Liver (tissue), 9 donors: ENCODE measurements around the gene PCYT1A. TPM values are rescaled to one million over a fixed set of nuclear protein-coding genes. Genes with fewer than 3 reads are reported as not detected.

ENCODE experiments used
- DNase-seq: peaks from one replicate; pipeline ENCODE4 v3.0.0-alpha.2; 2017; ENCODE audit warnings: low spot score
- H3K27ac ChIP-seq, 2 donors: one replicate each; pipeline ENCODE4 v1.7.0; 2013; ENCODE audit warnings: inconsistent platforms in 2 of 2, low read length in 2 of 2, control low read depth in 1 of 2, low read depth in 1 of 2, mild to moderate bottlenecking in 1 of 2
- H3K27me3 ChIP-seq, 4 donors: one replicate each; pipeline versions ENCODE4 v1.6.1 to v1.7.0; 2013; ENCODE audit warnings: low read length in 3 of 4, inconsistent platforms in 1 of 4, mild to moderate bottlenecking in 1 of 4, moderate library complexity in 1 of 4; ENCODE audit not compliant: control insufficient read depth in 4 of 4, insufficient read depth in 4 of 4
- H3K36me3 ChIP-seq, 4 donors: one replicate each; pipeline versions ENCODE4 v1.6.1 to v1.7.0; 2013; ENCODE audit warnings: low read length in 3 of 4, mild to moderate bottlenecking in 3 of 4, low read depth in 1 of 4, moderate library complexity in 1 of 4; ENCODE audit not compliant: control insufficient read depth in 4 of 4, insufficient read depth in 3 of 4
- H3K4me1 ChIP-seq, 4 donors: one replicate each; pipeline versions ENCODE4 v1.6.1 to v1.7.0; 2013; ENCODE audit warnings: low read length in 3 of 4, mild to moderate bottlenecking in 3 of 4, moderate library complexity in 1 of 4; ENCODE audit not compliant: control insufficient read depth in 4 of 4, insufficient read depth in 4 of 4
- H3K4me3 ChIP-seq, 3 donors: one replicate each; pipeline versions ENCODE4 v1.6.1 to v1.7.0; 2013; ENCODE audit warnings: low read length in 3 of 3, control low read depth in 1 of 3, low read depth in 1 of 3, mild to moderate bottlenecking in 1 of 3
- H3K9ac ChIP-seq, 2 donors: one replicate each; pipeline ENCODE4 v1.7.0; 2013; ENCODE audit warnings: low read length in 2 of 2, mild to moderate bottlenecking in 2 of 2, moderate library complexity in 2 of 2, control low read depth in 1 of 2, low read depth in 1 of 2
- H3K9me3 ChIP-seq, 4 donors: one replicate each; pipeline versions ENCODE4 v1.6.1 to v1.7.0; 2013; ENCODE audit warnings: low read length in 3 of 4; ENCODE audit not compliant: control insufficient read depth in 4 of 4
- ATF3 ChIP-seq: IDR thresholded peaks from 2 replicates; pipeline ENCODE4 v1.6.1; 2016; ENCODE audit warnings: antibody characterized with exemption
- EGR1 ChIP-seq, 2 donors: IDR thresholded peaks; 2 replicates each; pipeline ENCODE4 v1.6.1; 2016 to 2018; ENCODE audit warnings: antibody characterized with exemption in 2 of 2, low read depth in 2 of 2
- FOXA1 ChIP-seq: IDR thresholded peaks from 2 replicates; pipeline ENCODE4 v1.6.1; 2016; ENCODE audit warnings: antibody characterized with exemption
- FOXA2 ChIP-seq: IDR thresholded peaks from 2 replicates; pipeline ENCODE4 v1.6.1; 2016; ENCODE audit warnings: antibody characterized with exemption
- GABPA ChIP-seq, 2 donors: IDR thresholded peaks in 1 of 2; conservative IDR thresholded peaks in 1 of 2; 2 replicates each; pipeline ENCODE4 v1.6.1; 2016; ENCODE audit warnings: antibody characterized with exemption in 2 of 2, mild to moderate bottlenecking in 1 of 2, moderate library complexity in 1 of 2
- HNF4A ChIP-seq, 2 donors: conservative IDR thresholded peaks; 2 replicates each; pipeline ENCODE4 v1.6.1; 2016; ENCODE audit warnings: antibody characterized with exemption in 2 of 2, mild to moderate bottlenecking in 2 of 2
- HNF4G ChIP-seq: IDR thresholded peaks from 2 replicates; pipeline ENCODE4 v1.6.1; 2016; ENCODE audit warnings: antibody characterized with exemption
- JUND ChIP-seq, 2 donors: IDR thresholded peaks; 2 replicates each; pipeline ENCODE4 v1.6.1; 2016; ENCODE audit warnings: antibody characterized with exemption in 2 of 2
- MAX ChIP-seq: IDR thresholded peaks from 2 replicates; pipeline ENCODE4 v1.6.1; 2016; ENCODE audit warnings: antibody characterized with exemption
- NR2F2 ChIP-seq: IDR thresholded peaks from 2 replicates; pipeline ENCODE4 v1.6.1; 2016; ENCODE audit warnings: antibody characterized with exemption
- RAD21 ChIP-seq, 2 donors: IDR thresholded peaks; 2 replicates each; pipeline ENCODE4 v1.6.1; 2016; ENCODE audit warnings: antibody characterized with exemption in 2 of 2, mild to moderate bottlenecking in 2 of 2
- RXRA ChIP-seq, 2 donors: IDR thresholded peaks; 2 replicates each; pipeline ENCODE4 v1.6.1; 2017 to 2018; ENCODE audit warnings: antibody characterized with exemption in 2 of 2, mild to moderate bottlenecking in 1 of 2
- SP1 ChIP-seq: IDR thresholded peaks from 2 replicates; pipeline ENCODE4 v1.6.1; 2018; ENCODE audit warnings: antibody characterized with exemption, mild to moderate bottlenecking
- TAF1 ChIP-seq: conservative IDR thresholded peaks from 2 replicates; pipeline ENCODE4 v1.6.1; 2016; ENCODE audit warnings: antibody characterized with exemption, mild to moderate bottlenecking
- YY1 ChIP-seq: IDR thresholded peaks from 2 replicates; pipeline ENCODE4 v1.6.1; 2016; ENCODE audit warnings: antibody characterized with exemption, mild to moderate bottlenecking
- WGBS: extraction: QIAGEN DNeasy Blood & Tissue Kit; methylation state at CpG from one replicate; pipeline ENCODE4 v1.1.7; 2013; 5-methylcytosine and 5-hydroxymethylcytosine counted together
- polyA plus RNA-seq, 2 donors: library from polyadenylated mRNA; stranded (reverse) in 1 of 2; unstranded in 1 of 2; fragments of 200-250 nt in 1 of 2; fragments of >200 nt in 1 of 2; fragmentation: Nextera tagmentation in 1 of 2; extraction: Ambion mirVana in 1 of 2; gene quantifications; one replicate each; pipeline versions ENCODE4 v1.2.1 to v1.2.3, GENCODE V29; 2013 to 2015
- total RNA-seq, 2 donors: library from RNA; depleted of rRNA; stranded (reverse); fragments of >200 nt; gene quantifications; one replicate each; pipeline ENCODE4 v1.2.3, GENCODE V29; 2014
- TF ChIP-seq, protein P1 (sequence below): fragments of 150-350 bp; IDR thresholded peaks from 2 replicates; pipeline ENCODE4 v1.5.1; 2017; ENCODE audit warnings: improper control_type of control experiment, low read depth, low read length; ENCODE audit not compliant: missing input control
- TF ChIP-seq, protein P2 (sequence below): IDR thresholded peaks from 2 replicates; pipeline ENCODE4 v1.6.1; 2016; ENCODE audit warnings: antibody characterized with exemption, mild to moderate bottlenecking
- donor health status: healthy.
- donor health status: healthy.
- donor health status: healthy.
- donor health status: healthy.
- donor health status: healthy.

Gene PCYT1A
- total and polyA plus RNA-seq, 4 donors = 12.5 to 56.8 (median 24.3) TPM

DNA sequence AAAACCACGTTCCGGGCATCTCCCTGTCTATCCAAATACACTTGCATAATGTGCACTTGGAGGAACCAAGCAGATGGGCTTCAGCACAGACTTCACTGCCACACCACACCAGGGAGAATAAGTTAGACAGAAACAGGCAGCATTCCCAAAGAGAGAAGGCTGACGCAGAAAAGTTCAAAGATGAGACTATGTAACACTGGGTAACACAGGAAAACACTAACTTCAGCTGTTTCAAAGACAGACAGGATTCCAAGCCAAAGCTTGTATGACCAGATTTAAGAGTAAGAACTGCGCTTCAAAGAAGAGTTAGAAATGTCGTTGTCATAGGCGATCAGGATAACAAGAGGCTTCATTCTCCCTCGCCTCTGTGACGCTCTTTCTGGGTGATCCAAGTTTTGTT is 51.3 kb downstream of the PCYT1A start (continued):
- no peak for TF ChIP-seq GABPA (IDR thresholded peaks at IDR 0.05 in 1 of 2, conservative IDR thresholded peaks at IDR 0.05 in 1 of 2)
- TF ChIP-seq JUND (IDR thresholded peaks at IDR 0.05) = no peak
- TF ChIP-seq NR2F2 = no peak
- TF ChIP-seq RAD21 (IDR thresholded peaks at IDR 0.05) = no peak
- TF ChIP-seq FOXA1 = no peak
- TF ChIP-seq YY1 = no peak

- no peak for TF ChIP-seq ATF3
- TF ChIP-seq YY1 = no peak
- TF ChIP-seq NR2F2 = no peak
- TF ChIP-seq RXRA (IDR thresholded peaks at IDR 0.05) = no peak
- TF ChIP-seq SP1 = no peak
- TF ChIP-seq EGR1 (IDR thresholded peaks at IDR 0.05; ENCODE audit: low read depth in 2 of 2) = no peak
- no peak for TF ChIP-seq HNF4A (conservative IDR thresholded peaks at IDR 0.05)
- TF ChIP-seq TAF1 = no peak
- TF ChIP-seq, protein P1, sequence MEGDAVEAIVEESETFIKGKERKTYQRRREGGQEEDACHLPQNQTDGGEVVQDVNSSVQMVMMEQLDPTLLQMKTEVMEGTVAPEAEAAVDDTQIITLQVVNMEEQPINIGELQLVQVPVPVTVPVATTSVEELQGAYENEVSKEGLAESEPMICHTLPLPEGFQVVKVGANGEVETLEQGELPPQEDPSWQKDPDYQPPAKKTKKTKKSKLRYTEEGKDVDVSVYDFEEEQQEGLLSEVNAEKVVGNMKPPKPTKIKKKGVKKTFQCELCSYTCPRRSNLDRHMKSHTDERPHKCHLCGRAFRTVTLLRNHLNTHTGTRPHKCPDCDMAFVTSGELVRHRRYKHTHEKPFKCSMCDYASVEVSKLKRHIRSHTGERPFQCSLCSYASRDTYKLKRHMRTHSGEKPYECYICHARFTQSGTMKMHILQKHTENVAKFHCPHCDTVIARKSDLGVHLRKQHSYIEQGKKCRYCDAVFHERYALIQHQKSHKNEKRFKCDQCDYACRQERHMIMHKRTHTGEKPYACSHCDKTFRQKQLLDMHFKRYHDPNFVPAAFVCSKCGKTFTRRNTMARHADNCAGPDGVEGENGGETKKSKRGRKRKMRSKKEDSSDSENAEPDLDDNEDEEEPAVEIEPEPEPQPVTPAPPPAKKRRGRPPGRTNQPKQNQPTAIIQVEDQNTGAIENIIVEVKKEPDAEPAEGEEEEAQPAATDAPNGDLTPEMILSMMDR = no peak
- H3K27ac ChIP-seq = no peak overlapping the region
These were observed 51.9 kb downstream of the PCYT1A start for GRCh38 chr3:196235452-196236122.

DNA sequence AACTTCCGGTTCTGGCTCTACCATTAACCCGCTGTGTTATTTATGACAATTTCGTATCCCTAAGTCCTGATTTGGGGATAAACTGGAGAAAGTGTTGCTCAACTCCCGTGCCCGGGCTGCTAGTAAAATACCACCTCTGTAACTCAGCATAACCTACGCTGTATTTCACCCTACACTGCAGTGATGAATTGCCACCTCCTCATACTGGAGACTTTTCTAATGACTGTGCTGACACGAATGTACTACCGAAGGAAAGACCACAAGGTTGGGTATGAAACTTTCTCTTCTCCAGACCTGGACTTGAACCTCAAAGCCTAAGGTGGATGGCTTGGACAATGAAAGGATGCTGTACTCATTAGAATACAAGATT is 54.7 kb downstream of the PCYT1A start:
- Histone ChIP-seq H3K27ac (no peak overlapping the region), H3K9ac (no peak overlapping the region), H3K27me3 (no peaks in the 10 kb centered on the region), H3K36me3 (peaks cover 5 to 63% (median 32%) of the 10 kb centered on the region in 4 donors), H3K4me1 (no peaks in the 10 kb centered on the region), H3K4me3 (no peak overlapping the region), H3K9me3 (no peaks in the 10 kb centered on the region)
- 90% methylated on average over 8 of the region's 8 CpGs for WGBS
- DNase-seq = no peak
- TF ChIP-seq SP1 (no peak), TAF1 (no peak), EGR1 (IDR thresholded peaks at IDR 0.05; ENCODE audit: low read depth in 2 of 2) (no peak), MAX (no peak), FOXA2 (no peak), NR2F2 (no peak), JUND (IDR thresholded peaks at IDR 0.05) (no peak), YY1 (no peak), FOXA1 (no peak), HNF4G (no peak), RXRA (IDR thresholded peaks at IDR 0.05) (no peak), GABPA (IDR thresholded peaks at IDR 0.05 in 1 of 2, conservative IDR thresholded peaks at IDR 0.05 in 1 of 2) (no peak), ATF3 (no peak), RAD21 (IDR thresholded peaks at IDR 0.05) (no peak)
- TF ChIP-seq, protein P2, sequence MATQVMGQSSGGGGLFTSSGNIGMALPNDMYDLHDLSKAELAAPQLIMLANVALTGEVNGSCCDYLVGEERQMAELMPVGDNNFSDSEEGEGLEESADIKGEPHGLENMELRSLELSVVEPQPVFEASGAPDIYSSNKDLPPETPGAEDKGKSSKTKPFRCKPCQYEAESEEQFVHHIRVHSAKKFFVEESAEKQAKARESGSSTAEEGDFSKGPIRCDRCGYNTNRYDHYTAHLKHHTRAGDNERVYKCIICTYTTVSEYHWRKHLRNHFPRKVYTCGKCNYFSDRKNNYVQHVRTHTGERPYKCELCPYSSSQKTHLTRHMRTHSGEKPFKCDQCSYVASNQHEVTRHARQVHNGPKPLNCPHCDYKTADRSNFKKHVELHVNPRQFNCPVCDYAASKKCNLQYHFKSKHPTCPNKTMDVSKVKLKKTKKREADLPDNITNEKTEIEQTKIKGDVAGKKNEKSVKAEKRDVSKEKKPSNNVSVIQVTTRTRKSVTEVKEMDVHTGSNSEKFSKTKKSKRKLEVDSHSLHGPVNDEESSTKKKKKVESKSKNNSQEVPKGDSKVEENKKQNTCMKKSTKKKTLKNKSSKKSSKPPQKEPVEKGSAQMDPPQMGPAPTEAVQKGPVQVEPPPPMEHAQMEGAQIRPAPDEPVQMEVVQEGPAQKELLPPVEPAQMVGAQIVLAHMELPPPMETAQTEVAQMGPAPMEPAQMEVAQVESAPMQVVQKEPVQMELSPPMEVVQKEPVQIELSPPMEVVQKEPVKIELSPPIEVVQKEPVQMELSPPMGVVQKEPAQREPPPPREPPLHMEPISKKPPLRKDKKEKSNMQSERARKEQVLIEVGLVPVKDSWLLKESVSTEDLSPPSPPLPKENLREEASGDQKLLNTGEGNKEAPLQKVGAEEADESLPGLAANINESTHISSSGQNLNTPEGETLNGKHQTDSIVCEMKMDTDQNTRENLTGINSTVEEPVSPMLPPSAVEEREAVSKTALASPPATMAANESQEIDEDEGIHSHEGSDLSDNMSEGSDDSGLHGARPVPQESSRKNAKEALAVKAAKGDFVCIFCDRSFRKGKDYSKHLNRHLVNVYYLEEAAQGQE = no peak
- TF ChIP-seq, protein P1 = no peak

More at GRCh38 chr3:196235452-196236122, 51.9 kb downstream of the PCYT1A start:
- 77% methylated on average over 12 of the region's 12 CpGs for WGBS
- DNase-seq = no peak
- Histone ChIP-seq H3K4me3 (no peak overlapping the region), H3K36me3 (peaks cover 3 to 61% (median 40%) of the 10 kb centered on the region in 4 donors), H3K9ac (no peak overlapping the region), H3K27me3 (no peaks in the 10 kb centered on the region), H3K9me3 (no peaks in the 10 kb centered on the region), H3K4me1 (no peaks in the 10 kb centered on the region)
